ENCODE data around the gene KCNK4.

DNA sequence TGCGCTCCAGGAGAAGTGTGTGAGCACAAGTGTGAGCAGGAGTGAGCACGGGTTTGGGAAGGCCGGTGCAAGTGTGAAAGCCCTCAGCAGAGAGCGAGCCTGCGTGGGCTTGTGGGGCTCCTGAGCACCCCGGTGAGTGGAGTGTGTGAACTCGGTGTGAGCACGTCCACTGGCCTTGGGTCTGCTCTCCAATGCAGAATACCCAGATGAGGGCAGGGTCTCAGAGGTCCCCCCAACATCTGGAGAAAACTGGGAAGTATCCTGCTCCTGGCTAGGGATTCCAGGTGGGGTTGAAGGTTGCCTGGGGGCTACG is 15.4 kb downstream of the KCNK4 start:
- TF ChIP-seq, protein P1, sequence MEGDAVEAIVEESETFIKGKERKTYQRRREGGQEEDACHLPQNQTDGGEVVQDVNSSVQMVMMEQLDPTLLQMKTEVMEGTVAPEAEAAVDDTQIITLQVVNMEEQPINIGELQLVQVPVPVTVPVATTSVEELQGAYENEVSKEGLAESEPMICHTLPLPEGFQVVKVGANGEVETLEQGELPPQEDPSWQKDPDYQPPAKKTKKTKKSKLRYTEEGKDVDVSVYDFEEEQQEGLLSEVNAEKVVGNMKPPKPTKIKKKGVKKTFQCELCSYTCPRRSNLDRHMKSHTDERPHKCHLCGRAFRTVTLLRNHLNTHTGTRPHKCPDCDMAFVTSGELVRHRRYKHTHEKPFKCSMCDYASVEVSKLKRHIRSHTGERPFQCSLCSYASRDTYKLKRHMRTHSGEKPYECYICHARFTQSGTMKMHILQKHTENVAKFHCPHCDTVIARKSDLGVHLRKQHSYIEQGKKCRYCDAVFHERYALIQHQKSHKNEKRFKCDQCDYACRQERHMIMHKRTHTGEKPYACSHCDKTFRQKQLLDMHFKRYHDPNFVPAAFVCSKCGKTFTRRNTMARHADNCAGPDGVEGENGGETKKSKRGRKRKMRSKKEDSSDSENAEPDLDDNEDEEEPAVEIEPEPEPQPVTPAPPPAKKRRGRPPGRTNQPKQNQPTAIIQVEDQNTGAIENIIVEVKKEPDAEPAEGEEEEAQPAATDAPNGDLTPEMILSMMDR (conservative IDR thresholded peaks at IDR 0.05; ENCODE audit: low read depth, low read length): no peak
- TF ChIP-seq EZH2 (IDR thresholded peaks at IDR 0.05; ENCODE audit: borderline replicate concordance, low read depth, low read length, poor library complexity, severe bottlenecking): no peak

All from A673 (cell line).